Fibroblast of lung (primary cell): ENCODE data around the gene SLC4A1AP.

ENCODE experiments used
- CTCF ChIP-seq, 2 donors: IDR thresholded peaks in 1 of 2; conservative IDR thresholded peaks in 1 of 2; 1 replicate in 1 of 2; 2 replicates in 1 of 2; pipeline ENCODE4 v1.5.1; 2011 to 2012; ENCODE audit warnings: low read length in 2 of 2, control low read depth in 1 of 2, inconsistent platforms in 1 of 2, low read depth in 1 of 2, mild to moderate bottlenecking in 1 of 2
- EZH2 ChIP-seq: IDR thresholded peaks from 2 replicates; pipeline ENCODE4 v1.5.1; 2012; ENCODE audit warnings: low read length, control low read depth, mild to moderate bottlenecking; ENCODE audit errors: missing control alignments

DNA sequence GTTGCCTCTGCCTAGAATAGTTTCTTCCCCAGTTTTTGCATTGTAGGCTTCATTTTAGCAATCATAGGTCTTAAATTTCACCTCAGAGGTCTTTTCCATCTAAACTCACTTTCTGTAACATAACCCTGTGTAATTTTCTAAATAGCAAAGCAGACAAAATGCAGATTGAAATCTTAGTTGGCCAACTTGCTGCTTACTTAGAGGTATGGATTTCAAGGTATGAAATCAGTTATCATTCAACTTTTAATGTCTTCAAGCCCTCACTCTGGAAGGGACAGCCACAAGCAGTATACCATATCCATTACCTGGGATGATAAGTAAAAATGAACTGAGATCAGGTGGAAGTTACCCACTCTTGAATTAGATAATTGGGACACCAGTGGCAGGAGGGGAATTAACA is 38.7 kb upstream of the SLC4A1AP start:
- TF ChIP-seq CTCF (conservative IDR thresholded peaks at IDR 0.05 in 1 of 2, IDR thresholded peaks at IDR 0.05 in 1 of 2; ENCODE audit: low read depth in 1 of 2, low read length in 2 of 2) (no peak), EZH2 (no peak)
